Natural killer cell (primary cell): Measurements from ENCODE around the gene TFIP11. TPM values are rescaled to one million over a fixed set of nuclear protein-coding genes. Genes with fewer than 3 reads are reported as not detected.

Experiments used
- ATAC-seq, 3 donors: fragments of 150-1000 bp in 2 of 3; fragments of 200-7000 bp in 1 of 3; cut with Tn5 transposase; 1 replicate in 1 of 3; 2 replicates in 2 of 3; pipeline ENCODE4 v1.10.0; 2021; ENCODE audit warnings: mild to moderate bottlenecking in 2 of 3, moderate library complexity in 2 of 3
- DNase-seq, 2 donors: peaks; one replicate each; pipeline versions ENCODE4 v3.0.0 to v3.0.0-alpha.2; 2013 to 2021; ENCODE audit warnings: mixed read lengths in 1 of 2
- H3K27ac ChIP-seq: one replicate; pipeline ENCODE4 v1.5.1; 2013; ENCODE audit warnings: mild to moderate bottlenecking, low read length
- H3K27me3 ChIP-seq: one replicate; pipeline ENCODE4 v1.6.1; 2013; ENCODE audit warnings: low read length; ENCODE audit not compliant: control insufficient read depth, insufficient read depth
- H3K36me3 ChIP-seq: one replicate; pipeline ENCODE4 v1.6.1; 2013; ENCODE audit warnings: low read length; ENCODE audit not compliant: control insufficient read depth, insufficient read depth
- H3K4me1 ChIP-seq: one replicate; pipeline ENCODE4 v1.6.1; 2013; ENCODE audit warnings: low read length; ENCODE audit not compliant: control insufficient read depth, insufficient read depth
- H3K4me3 ChIP-seq: one replicate; pipeline ENCODE4 v1.5.1; 2013; ENCODE audit warnings: low read length
- H3K9me3 ChIP-seq: one replicate; pipeline ENCODE4 v1.6.1; 2013; ENCODE audit warnings: low read length; ENCODE audit not compliant: control insufficient read depth, insufficient read depth
- H3K27ac Mint-ChIP-seq, 2 donors: one replicate each; pipeline ENCODE4 v1.8.0; 2022; ENCODE audit warnings: mild to moderate bottlenecking in 2 of 2, mixed read lengths in 2 of 2, moderate library complexity in 1 of 2
- H3K27me3 Mint-ChIP-seq, 2 donors: one replicate each; pipeline ENCODE4 v1.8.0; 2022; ENCODE audit warnings: low read depth in 2 of 2, mixed read lengths in 2 of 2
- H3K36me3 Mint-ChIP-seq: one replicate; pipeline ENCODE4 v1.8.0; 2022; ENCODE audit warnings: mixed read lengths
- H3K4me1 Mint-ChIP-seq, 2 donors: one replicate each; pipeline ENCODE4 v1.8.0; 2022; ENCODE audit warnings: mixed read lengths in 2 of 2
- H3K4me3 Mint-ChIP-seq: one replicate; pipeline ENCODE4 v1.8.0; 2022; ENCODE audit warnings: mild to moderate bottlenecking, moderate library complexity, mixed read lengths
- H3K9me3 Mint-ChIP-seq, 2 donors: one replicate each; pipeline ENCODE4 v1.8.0; 2022; ENCODE audit warnings: mixed read lengths in 2 of 2
- WGBS: methylation state at CpG from one replicate; pipeline ENCODE4 v1.1.7; 2013; ENCODE audit warnings: missing lambda C conversion rate; ENCODE audit not compliant: insufficient coverage; 5-methylcytosine and 5-hydroxymethylcytosine counted together
- intact Hi-C: fragments of 100-400 bp; cut with micrococcal nuclease; formaldehyde crosslinking; loops from one replicate; pipeline ENCODE4 v1.14.2; 2022
- total RNA-seq, 4 donors: library from RNA; stranded (reverse); fragments of 120-200 nt in 1 of 4; gene quantifications; one replicate each; pipeline versions ENCODE4 v1.2.3 to v1.2.4, GENCODE V29; 2013 to 2022
- TF ChIP-seq, protein P1 (sequence below): fragments of 200-600 bp; IDR thresholded peaks from one replicate; pipeline ENCODE4 v1.8.0; 2022; ENCODE audit warnings: antibody characterized with exemption

Gene TFIP11
- total RNA-seq, 3 donors from 2014 or later (not counting 1 experiment from before 2014, with no cell fraction given) = 108 to 131 (median 124) TPM

DNA sequence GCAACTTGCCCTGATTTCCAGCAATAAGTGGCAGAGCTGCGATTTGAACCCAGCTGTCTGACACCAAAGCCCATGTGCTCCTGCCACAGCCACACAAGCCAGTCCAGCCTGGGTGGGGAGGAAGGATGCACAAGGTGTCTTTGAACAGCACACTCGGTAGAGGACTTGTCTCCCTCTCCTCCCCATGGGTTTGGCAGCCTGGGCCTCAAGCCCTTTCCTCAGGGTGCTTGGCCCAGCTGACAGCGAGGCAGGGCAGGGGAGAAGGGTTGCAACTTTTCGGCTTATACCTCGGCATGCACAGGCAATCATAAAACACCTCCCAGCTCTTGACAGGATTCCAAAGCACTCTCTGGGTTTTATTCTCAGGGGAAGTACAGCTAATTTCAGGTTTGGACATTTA is 63.9 kb downstream of the TFIP11 start:
- Mint-ChIP-seq H3K27ac (no peak overlapping the region), H3K36me3 (no peaks in the 10 kb centered on the region), H3K9me3 (no peaks in the 10 kb centered on the region), H3K4me3 (no peak overlapping the region), H3K4me1 (no peaks in the 10 kb centered on the region), H3K27me3 (no peaks in the 10 kb centered on the region)
- intact Hi-C loops = no loop called here
- H3K27ac ChIP-seq = no peak overlapping the region
- H3K36me3 ChIP-seq = peaks cover 15% of the 10 kb centered on the region
- H3K4me1 ChIP-seq = no peaks in the 10 kb centered on the region
- 68% methylated on average over 4 of the region's 5 CpGs for WGBS
- ATAC-seq = no peak
- no peaks in the 10 kb centered on the region for H3K9me3 ChIP-seq
- H3K4me3 ChIP-seq = no peak overlapping the region
- H3K27me3 ChIP-seq = no peaks in the 10 kb centered on the region
- no peak for DNase-seq
- TF ChIP-seq, protein P1, sequence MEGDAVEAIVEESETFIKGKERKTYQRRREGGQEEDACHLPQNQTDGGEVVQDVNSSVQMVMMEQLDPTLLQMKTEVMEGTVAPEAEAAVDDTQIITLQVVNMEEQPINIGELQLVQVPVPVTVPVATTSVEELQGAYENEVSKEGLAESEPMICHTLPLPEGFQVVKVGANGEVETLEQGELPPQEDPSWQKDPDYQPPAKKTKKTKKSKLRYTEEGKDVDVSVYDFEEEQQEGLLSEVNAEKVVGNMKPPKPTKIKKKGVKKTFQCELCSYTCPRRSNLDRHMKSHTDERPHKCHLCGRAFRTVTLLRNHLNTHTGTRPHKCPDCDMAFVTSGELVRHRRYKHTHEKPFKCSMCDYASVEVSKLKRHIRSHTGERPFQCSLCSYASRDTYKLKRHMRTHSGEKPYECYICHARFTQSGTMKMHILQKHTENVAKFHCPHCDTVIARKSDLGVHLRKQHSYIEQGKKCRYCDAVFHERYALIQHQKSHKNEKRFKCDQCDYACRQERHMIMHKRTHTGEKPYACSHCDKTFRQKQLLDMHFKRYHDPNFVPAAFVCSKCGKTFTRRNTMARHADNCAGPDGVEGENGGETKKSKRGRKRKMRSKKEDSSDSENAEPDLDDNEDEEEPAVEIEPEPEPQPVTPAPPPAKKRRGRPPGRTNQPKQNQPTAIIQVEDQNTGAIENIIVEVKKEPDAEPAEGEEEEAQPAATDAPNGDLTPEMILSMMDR = no peak

DNA sequence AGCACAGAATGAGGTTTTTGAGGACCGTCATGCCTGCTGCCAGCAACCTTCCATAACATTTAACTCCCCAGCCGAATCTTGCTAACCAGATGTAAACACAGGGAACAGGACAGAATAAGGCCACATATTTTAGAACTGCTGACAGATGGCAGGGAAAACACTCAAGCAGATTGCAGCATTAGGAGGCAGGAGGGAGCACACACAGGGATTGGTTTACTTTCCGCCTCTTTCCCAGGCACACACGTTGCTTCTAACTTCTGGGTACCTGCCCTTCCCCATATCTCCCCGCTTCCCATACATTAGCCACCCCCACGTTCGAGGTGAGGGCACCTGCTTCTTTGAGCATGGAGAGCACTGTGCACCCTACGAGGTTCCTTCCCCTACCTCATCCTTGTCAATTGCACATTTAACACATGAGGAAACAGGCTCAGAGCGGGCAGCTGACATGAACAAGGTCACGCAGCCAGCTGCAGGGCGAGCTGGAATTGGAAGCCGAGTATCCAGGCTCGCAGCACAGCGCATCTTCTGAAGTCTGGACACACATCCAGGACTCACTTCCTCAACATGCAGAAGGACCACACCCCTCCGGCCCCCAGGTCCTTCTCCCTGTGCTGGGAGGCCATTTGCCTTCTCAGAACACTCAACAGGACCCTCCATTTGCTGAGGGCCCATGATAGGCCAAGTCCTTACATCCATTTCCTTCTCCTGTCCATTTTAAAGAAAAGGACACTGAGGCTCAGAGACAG is 64.5 kb downstream of the TFIP11 start:
- Mint-ChIP-seq H3K27ac (no peak overlapping the region), H3K36me3 (no peaks in the 10 kb centered on the region), H3K4me1 (no peaks in the 10 kb centered on the region), H3K27me3 (no peaks in the 10 kb centered on the region), H3K9me3 (no peaks in the 10 kb centered on the region), H3K4me3 (no peak overlapping the region)
- intact Hi-C loops = no loop called here
- H3K4me1 ChIP-seq = no peaks in the 10 kb centered on the region
- H3K9me3 ChIP-seq = no peaks in the 10 kb centered on the region
- no peak overlapping the region for H3K27ac ChIP-seq
- TF ChIP-seq, protein P1 = no peak
- ATAC-seq (no peak), DNase-seq (no peak)
- peaks cover 9% of the 10 kb centered on the region for H3K36me3 ChIP-seq
- no peaks in the 10 kb centered on the region for H3K27me3 ChIP-seq
- WGBS = 87% methylated on average over 15 of the region's 15 CpGs
- H3K4me3 ChIP-seq = no peak overlapping the region

- Histone ChIP-seq H3K27ac (no peak overlapping the region), H3K4me1 (no peaks in the 10 kb centered on the region), H3K9me3 (no peaks in the 10 kb centered on the region), H3K4me3 (no peak overlapping the region), H3K27me3 (no peaks in the 10 kb centered on the region), H3K36me3 (peaks cover 5% of the 10 kb centered on the region)
- intact Hi-C loops = no loop called here
- ATAC-seq (no peak), DNase-seq (no peak)
- H3K27me3 Mint-ChIP-seq = no peaks in the 10 kb centered on the region
- H3K4me1 Mint-ChIP-seq = no peaks in the 10 kb centered on the region
- H3K36me3 Mint-ChIP-seq = no peaks in the 10 kb centered on the region
- H3K9me3 Mint-ChIP-seq = no peaks in the 10 kb centered on the region
- H3K4me3 Mint-ChIP-seq = no peak overlapping the region
- H3K27ac Mint-ChIP-seq = no peak overlapping the region
- TF ChIP-seq, protein P1 = no peak
- 95% methylated on average over 17 of the region's 17 CpGs for WGBS
Observed at GRCh38 chr22:26446808-26447515, 65.3 kb downstream of the TFIP11 start.
